Vagina (tissue), 2 donors: Measurements from ENCODE around the gene PGAP6. TPM values are rescaled to one million over a fixed set of nuclear protein-coding genes. Genes with fewer than 3 reads are reported as not detected.

Experiments
- DNase-seq, 2 donors: peaks; one replicate each; pipeline ENCODE4 v3.0.0-alpha.2; 2017; ENCODE audit errors: extremely low spot score in 2 of 2
- H3K27ac ChIP-seq: fragments of 200-600 bp; sonication (generic); one replicate; pipeline ENCODE4 v1.5.1; 2019
- H3K27me3 ChIP-seq: fragments of 200-600 bp; sonication (generic); one replicate; pipeline ENCODE4 v1.5.1; 2019
- H3K36me3 ChIP-seq, 2 donors: fragments of 200-600 bp; sonication (generic); one replicate each; pipeline ENCODE4 v1.5.1; 2017 to 2019
- H3K4me1 ChIP-seq: fragments of 200-600 bp; sonication (generic); one replicate; pipeline ENCODE4 v1.5.1; 2019
- H3K4me3 ChIP-seq, 2 donors: fragments of 200-600 bp; sonication (generic); 1 replicate in 1 of 2; 2 replicates in 1 of 2; pipeline ENCODE4 v1.5.1; 2016 to 2019
- H3K9me3 ChIP-seq: fragments of 200-600 bp; sonication (generic); one replicate; pipeline ENCODE4 v1.5.1; 2019
- POLR2A ChIP-seq, 2 donors: fragments of 450-650 bp; IDR thresholded peaks; one replicate each; pipeline ENCODE4 v1.6.1; 2017; ENCODE audit warnings: antibody characterized with exemption in 2 of 2, mild to moderate bottlenecking in 2 of 2, moderate library complexity in 2 of 2
- POLR2AphosphoS5 ChIP-seq, 2 donors: sonication (generic); formaldehyde crosslinking; IDR thresholded peaks; one replicate each; pipeline ENCODE4 v1.9.0; 2017; ENCODE audit warnings: antibody characterized with exemption in 2 of 2, mild to moderate bottlenecking in 2 of 2, low read depth in 1 of 2; ENCODE audit not compliant: insufficient read depth in 1 of 2
- intact Hi-C: fragments of 100-400 bp; cut with DNase I; formaldehyde crosslinking; loops from one replicate; pipeline ENCODE4 v1.15.1; 2023
- total RNA-seq: library from RNA; depleted of rRNA; stranded (reverse); fragments of >200 nt; gene quantifications from one replicate; pipeline ENCODE4 v1.2.3, GENCODE V29; 2016
- TF ChIP-seq, protein P1 (sequence below), 3 experiments: fragments of 450-650 bp in 2 of 3; fragments of 200-600 bp in 1 of 3; sonication (generic) in 1 of 3; IDR thresholded peaks; one replicate each; pipeline ENCODE4 v1.5.1; 2017 to 2019; ENCODE audit warnings: antibody characterized with exemption in 3 of 3, mild to moderate bottlenecking in 2 of 3, moderate library complexity in 2 of 3

The PGAP6 gene
- total RNA-seq, 1 donor from 2014 or later = 38.3 TPM

DNA sequence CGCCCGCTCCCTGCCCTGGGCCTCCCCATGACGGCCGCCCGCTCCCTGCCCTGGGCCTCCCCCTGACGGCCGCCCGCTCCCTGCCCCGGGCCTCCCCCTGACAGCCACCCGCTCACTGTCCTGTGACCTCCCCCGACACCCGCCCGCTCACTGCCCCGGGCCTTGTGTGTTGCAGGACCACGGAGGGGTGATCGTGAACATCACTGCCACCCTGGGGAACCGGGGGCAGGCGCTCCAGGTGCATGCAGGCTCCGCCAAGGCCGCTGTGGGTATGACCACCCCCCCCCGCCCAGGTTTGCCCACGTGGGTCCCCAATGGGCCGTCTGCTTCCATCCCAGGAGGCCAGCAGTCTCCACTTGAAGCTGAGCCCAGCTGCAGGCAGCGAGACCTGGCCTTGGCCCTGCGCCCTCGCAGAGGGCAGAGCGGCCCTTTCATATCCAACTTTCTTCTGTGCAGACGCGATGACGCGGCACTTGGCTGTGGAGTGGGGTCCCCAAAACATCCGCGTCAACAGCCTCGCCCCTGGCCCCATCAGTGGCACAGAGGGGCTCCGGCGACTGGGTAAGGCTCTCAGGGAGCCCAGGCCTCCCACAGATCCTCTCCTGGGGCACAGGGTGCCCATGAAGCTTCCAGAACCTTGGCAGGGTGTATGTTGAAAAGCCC is 28.9 kb upstream of the PGAP6 start:
- TF ChIP-seq, protein P1, sequence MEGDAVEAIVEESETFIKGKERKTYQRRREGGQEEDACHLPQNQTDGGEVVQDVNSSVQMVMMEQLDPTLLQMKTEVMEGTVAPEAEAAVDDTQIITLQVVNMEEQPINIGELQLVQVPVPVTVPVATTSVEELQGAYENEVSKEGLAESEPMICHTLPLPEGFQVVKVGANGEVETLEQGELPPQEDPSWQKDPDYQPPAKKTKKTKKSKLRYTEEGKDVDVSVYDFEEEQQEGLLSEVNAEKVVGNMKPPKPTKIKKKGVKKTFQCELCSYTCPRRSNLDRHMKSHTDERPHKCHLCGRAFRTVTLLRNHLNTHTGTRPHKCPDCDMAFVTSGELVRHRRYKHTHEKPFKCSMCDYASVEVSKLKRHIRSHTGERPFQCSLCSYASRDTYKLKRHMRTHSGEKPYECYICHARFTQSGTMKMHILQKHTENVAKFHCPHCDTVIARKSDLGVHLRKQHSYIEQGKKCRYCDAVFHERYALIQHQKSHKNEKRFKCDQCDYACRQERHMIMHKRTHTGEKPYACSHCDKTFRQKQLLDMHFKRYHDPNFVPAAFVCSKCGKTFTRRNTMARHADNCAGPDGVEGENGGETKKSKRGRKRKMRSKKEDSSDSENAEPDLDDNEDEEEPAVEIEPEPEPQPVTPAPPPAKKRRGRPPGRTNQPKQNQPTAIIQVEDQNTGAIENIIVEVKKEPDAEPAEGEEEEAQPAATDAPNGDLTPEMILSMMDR (IDR thresholded peaks at IDR 0.05) = no peak
- TF ChIP-seq POLR2A (IDR thresholded peaks at IDR 0.05) (no peak), POLR2AphosphoS5 (IDR thresholded peaks at IDR 0.05; ENCODE audit: insufficient read depth in 1 of 2, low read depth in 1 of 2) (no peak)
- Histone ChIP-seq H3K4me1 (no peaks in the 10 kb centered on the region), H3K27me3 (no peaks in the 10 kb centered on the region), H3K36me3 (no peaks in the 10 kb centered on the region), H3K9me3 (no peaks in the 10 kb centered on the region), H3K27ac (no peak overlapping the region), H3K4me3 (no peak overlapping the region)
- intact Hi-C loops = no loop called here
- no peak for DNase-seq

DNA sequence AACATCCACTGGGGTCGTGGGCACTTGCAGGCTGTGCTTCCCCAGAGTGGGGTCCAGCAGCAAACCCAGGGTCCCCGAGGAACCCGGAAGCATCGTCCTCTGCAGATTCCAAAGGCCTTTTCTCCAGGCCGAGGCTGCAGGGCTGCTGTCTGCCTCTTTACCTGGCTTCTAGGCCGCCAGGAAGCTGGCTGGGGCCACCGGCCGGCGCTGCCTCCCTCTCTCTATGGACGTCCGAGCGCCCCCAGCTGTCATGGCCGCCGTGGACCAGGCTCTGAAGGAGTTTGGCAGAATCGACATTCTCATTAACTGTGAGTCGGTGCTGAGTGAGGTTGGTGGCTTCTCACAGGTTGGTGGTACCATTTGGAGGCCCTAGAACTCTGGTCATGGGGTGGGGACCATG is 25.5 kb upstream of the PGAP6 start:
- intact Hi-C loops = no loop called here
- Histone ChIP-seq H3K9me3 (no peaks in the 10 kb centered on the region), H3K4me3 (no peak overlapping the region), H3K27ac (no peak overlapping the region), H3K36me3 (no peaks in the 10 kb centered on the region), H3K4me1 (peaks cover 7% of the 10 kb centered on the region), H3K27me3 (no peaks in the 10 kb centered on the region)
- TF ChIP-seq POLR2AphosphoS5 (IDR thresholded peaks at IDR 0.05; ENCODE audit: insufficient read depth in 1 of 2, low read depth in 1 of 2) = no peak
- TF ChIP-seq POLR2A (IDR thresholded peaks at IDR 0.05) = no peak
- TF ChIP-seq, protein P1 (IDR thresholded peaks at IDR 0.05) = no peak
- DNase-seq = no peak

DNA sequence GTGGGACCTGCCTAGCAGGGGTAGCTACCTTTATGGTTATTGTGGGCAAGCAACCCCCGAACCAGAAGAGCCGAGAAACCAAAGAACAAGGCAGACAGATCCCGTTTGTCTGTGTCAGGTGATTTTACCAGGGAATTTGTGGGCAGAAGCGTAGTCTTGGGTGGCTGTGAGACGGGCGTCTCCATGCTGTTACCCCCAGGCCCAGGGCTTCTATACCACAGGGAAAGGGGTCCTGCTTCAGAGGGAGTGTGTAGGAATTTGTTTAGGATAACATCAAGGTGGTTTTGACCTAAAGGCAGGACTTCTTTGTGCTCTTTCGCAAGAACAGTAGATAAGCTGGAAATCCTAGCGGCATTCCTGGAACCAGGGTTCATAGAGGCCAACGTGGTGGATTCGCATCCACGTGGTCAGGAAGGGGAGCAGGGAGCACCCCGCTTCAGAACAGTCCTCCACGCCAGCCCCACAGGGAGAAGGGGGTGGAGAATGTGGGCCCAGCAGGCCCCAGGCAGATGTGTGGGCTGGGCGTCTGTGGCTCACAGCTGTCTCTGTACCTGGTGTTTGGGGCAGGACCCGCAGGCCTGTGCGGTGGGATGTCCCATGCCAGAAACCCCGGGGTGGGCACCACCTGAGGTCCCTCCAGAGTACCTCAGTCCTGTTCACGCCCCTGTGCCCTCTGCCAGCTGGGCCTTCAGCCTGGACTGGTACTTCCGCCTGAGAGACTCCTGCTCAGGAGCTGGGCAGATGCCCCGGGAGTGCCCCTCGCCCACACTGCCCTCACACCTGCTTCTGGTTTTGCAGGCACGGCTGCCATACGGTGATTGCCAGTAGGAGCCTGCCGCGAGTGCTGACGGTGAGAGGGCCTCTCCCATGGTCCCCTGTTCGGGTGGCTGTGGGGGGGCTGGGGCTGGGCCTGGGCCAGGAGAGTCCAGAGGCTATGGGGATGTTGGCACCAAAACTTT is 24.0 kb upstream of the PGAP6 start:
- no peak for DNase-seq
- Histone ChIP-seq H3K36me3 (no peaks in the 10 kb centered on the region), H3K9me3 (no peaks in the 10 kb centered on the region), H3K27me3 (no peaks in the 10 kb centered on the region), H3K27ac (no peak overlapping the region), H3K4me3 (no peak overlapping the region), H3K4me1 (peaks cover 12% of the 10 kb centered on the region)
- intact Hi-C loops = no loop called here
- TF ChIP-seq, protein P1 (IDR thresholded peaks at IDR 0.05) = no peak
- TF ChIP-seq POLR2A (IDR thresholded peaks at IDR 0.05) (no peak), POLR2AphosphoS5 (IDR thresholded peaks at IDR 0.05; ENCODE audit: insufficient read depth in 1 of 2, low read depth in 1 of 2) (no peak)

DNA sequence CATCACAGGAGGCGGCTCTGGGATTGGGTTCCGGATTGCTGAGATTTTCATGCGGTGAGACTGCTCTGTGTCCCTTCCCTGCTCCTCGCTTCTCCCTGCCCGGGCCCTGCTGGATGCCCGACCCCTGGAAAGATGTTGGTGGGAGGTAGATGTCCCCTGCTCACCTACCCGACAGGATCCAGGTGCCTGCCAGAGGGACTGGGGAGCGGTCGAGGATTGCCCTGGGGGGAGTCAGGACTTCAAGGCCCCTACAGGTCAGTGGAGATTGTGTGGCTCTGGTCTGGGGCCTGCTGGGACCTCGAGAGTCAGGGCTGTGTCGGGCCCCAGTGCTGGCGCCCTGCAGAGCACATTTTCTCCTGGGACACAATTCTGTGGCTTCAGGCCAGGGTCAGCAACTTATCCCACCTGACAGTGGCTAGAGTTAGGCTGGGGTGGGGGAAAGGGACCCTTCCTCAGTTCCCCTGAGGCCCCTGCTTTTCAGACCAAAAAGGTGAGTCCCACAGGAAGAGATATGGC is 23.3 kb upstream of the PGAP6 start:
- Histone ChIP-seq H3K27ac (no peak overlapping the region), H3K27me3 (no peaks in the 10 kb centered on the region), H3K4me1 (peaks cover 20% of the 10 kb centered on the region), H3K9me3 (no peaks in the 10 kb centered on the region), H3K4me3 (no peak overlapping the region), H3K36me3 (no peaks in the 10 kb centered on the region)
- TF ChIP-seq POLR2AphosphoS5 (IDR thresholded peaks at IDR 0.05; ENCODE audit: insufficient read depth in 1 of 2, low read depth in 1 of 2) (no peak), POLR2A (IDR thresholded peaks at IDR 0.05) (no peak)
- TF ChIP-seq, protein P1 (IDR thresholded peaks at IDR 0.05) = no peak
- intact Hi-C loops = no loop called here
- DNase-seq = no peak
